ENCODE data around the gene GBP6. TPM values are rescaled to one million over a fixed set of nuclear protein-coding genes. Genes with fewer than 3 reads are reported as not detected.
"Not testable (repeated sequence)": the region's sequence is repeated elsewhere in the genome, so short reads cannot be mapped to it uniquely, and the experiment has no call there.

Gene GBP6
- total RNA-seq, 1 donor from 2014 or later = not detected

DNA sequence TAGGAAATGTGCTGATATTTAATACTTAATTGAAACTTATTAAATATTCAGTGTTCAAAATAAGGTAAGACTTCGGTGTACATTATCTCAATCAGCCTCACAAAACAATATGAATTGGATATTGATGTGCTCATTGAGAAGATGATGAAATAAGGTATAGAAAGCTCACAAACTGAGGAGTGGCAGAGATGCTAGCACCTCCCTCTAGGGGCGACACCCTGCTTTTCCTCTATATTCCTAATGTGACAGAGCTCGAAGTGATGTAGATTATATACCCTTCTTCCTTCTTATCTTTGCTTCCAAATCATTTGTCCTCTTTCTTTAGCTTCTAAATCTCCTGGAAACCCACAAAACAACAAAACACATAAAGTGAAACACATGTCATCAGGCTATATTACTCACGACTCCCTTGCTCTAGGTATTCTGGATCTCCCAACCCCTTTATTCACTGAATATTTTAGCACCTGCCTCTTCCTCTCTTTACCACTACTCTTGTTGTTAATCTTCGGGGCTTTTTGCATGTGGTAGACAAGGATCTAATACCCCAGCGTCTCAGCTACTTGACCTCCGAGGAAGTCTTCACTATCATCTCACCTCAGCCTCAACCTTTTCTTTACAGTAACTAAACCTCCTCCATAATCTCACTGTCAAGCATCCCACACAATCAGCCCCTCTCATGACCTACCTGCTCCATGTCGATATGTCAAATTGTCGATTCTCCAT lies 70.4 kb downstream of the GBP6 start:
- intact Hi-C loops (cut with DNase I); DNase-seq (ENCODE audit: low spot score); ATAC-seq: not testable (repeated sequence)

Other genes starting within 250 kb of the GBP6 start
- 80.0 TPM for gene GBP2, start 237.9 kb upstream of the GBP6 start, total RNA-seq
- gene GBP7, start 188.1 kb upstream of the GBP6 start, total RNA-seq = 0.13 TPM
- 19.4 TPM for gene GBP4, start 165.1 kb upstream of the GBP6 start, total RNA-seq
- 6.4 TPM for gene GBP5, start 91.2 kb upstream of the GBP6 start, total RNA-seq
- 21.9 TPM for gene LRRC8B, start 160.8 kb downstream of the GBP6 start, total RNA-seq